ENCODE results near the gene STIM1. TPM values are rescaled to one million over a fixed set of nuclear protein-coding genes. Genes with fewer than 3 reads are reported as not detected.
A peak's percentile ranks its signal among the peaks of the same experiment; 100 is the strongest.

STIM1 gene
- total and polyA plus RNA-seq, 2 experiments from 2014 or later = 16.1 to 60.0 TPM

- Histone ChIP-seq H3K4me1 (ENCODE audit: low read depth) (no peaks in the 10 kb centered on the region), H3K9me3 (ENCODE audit: low read depth) (no peaks in the 10 kb centered on the region), H3K4me3 (no peak overlapping the region), H3K27me3 (no peaks in the 10 kb centered on the region), H3K27ac (no peak overlapping the region), H3K36me3 (no peaks in the 10 kb centered on the region)
- DNase-seq (ENCODE audit: low read depth in 1 of 2, low spot score in 1 of 2) = no peak
- no peak for TF ChIP-seq CTCF (IDR thresholded peaks at IDR 0.05; ENCODE audit: low read depth, low read length)
These were observed 227.7 kb downstream of the STIM1 start for GRCh38 chr11:4083198-4083597.

GRCh38 chr11:4084406-4085125 is 229.1 kb downstream of the STIM1 start:
- no peak for TF ChIP-seq CTCF (IDR thresholded peaks at IDR 0.05; ENCODE audit: low read depth, low read length)
- Histone ChIP-seq H3K4me1 (ENCODE audit: low read depth) (no peaks in the 10 kb centered on the region), H3K27me3 (no peaks in the 10 kb centered on the region), H3K9me3 (ENCODE audit: low read depth) (no peaks in the 10 kb centered on the region), H3K27ac (no peak overlapping the region), H3K36me3 (no peaks in the 10 kb centered on the region), H3K4me3 (no peak overlapping the region)
- DNase-seq (ENCODE audit: low read depth in 1 of 2, low spot score in 1 of 2) = no peak

- DNase-seq (ENCODE audit: low read depth in 1 of 2, low spot score in 1 of 2) = no peak
- H3K36me3 ChIP-seq = no peaks in the 10 kb centered on the region
- no peaks in the 10 kb centered on the region for H3K4me1 ChIP-seq (ENCODE audit: low read depth)
- H3K9me3 ChIP-seq (ENCODE audit: low read depth) = no peaks in the 10 kb centered on the region
- H3K27ac ChIP-seq = no peak overlapping the region
- H3K27me3 ChIP-seq = no peaks in the 10 kb centered on the region
- no peak for TF ChIP-seq CTCF (IDR thresholded peaks at IDR 0.05; ENCODE audit: low read depth, low read length)
- H3K4me3 ChIP-seq = no peak overlapping the region
These were observed 230.1 kb downstream of the STIM1 start for GRCh38 chr11:4085575-4085974.

GRCh38 chr11:4086575-4087353 is 231.3 kb downstream of the STIM1 start:
- H3K27ac ChIP-seq = no peak overlapping the region
- no peaks in the 10 kb centered on the region for H3K4me1 ChIP-seq (ENCODE audit: low read depth)
- TF ChIP-seq CTCF (IDR thresholded peaks at IDR 0.05; ENCODE audit: low read depth, low read length) = no peak
- no peaks in the 10 kb centered on the region for H3K9me3 ChIP-seq (ENCODE audit: low read depth)
- H3K36me3 ChIP-seq = no peaks in the 10 kb centered on the region
- no peak for DNase-seq (ENCODE audit: low read depth in 1 of 2, low spot score in 1 of 2)
- no peak overlapping the region for H3K4me3 ChIP-seq
- no peaks in the 10 kb centered on the region for H3K27me3 ChIP-seq

- TF ChIP-seq CTCF (IDR thresholded peaks at IDR 0.05; ENCODE audit: low read depth, low read length) = peak; percentile 33
- H3K9me3 ChIP-seq (ENCODE audit: low read depth) = no peaks in the 10 kb centered on the region
- no peak overlapping the region for H3K4me3 ChIP-seq
- H3K4me1 ChIP-seq (ENCODE audit: low read depth) = no peaks in the 10 kb centered on the region
- DNase-seq (ENCODE audit: low read depth in 1 of 2, low spot score in 1 of 2) = peak in 1 of 2 donors; percentile 33
- H3K27me3 ChIP-seq = no peaks in the 10 kb centered on the region
- H3K27ac ChIP-seq = no peak overlapping the region
- H3K36me3 ChIP-seq = no peaks in the 10 kb centered on the region
These were observed 232.1 kb downstream of the STIM1 start for GRCh38 chr11:4087551-4087950.

Measured in cardiac muscle cell (in vitro differentiated cells and primary cell).